Kidney capillary endothelial cell (primary cell): Measurements from ENCODE around the gene PBXIP1.

Experiments
- DNase-seq: peaks from one replicate; pipeline ENCODE4 v3.0.0-alpha.2; 2018; ENCODE audit warnings: low spot score

The PBXIP1 gene

GRCh38 chr1:154895798-154896197 is 60.1 kb downstream of the PBXIP1 start:
- DNase-seq = no peak
